Dendritic cell treated with granulocyte-macrophage colony-stimulating factor and Interleukin-4, amounts not matched to agents 40 ng/mL and 50 ng/mL, for 4 days (primary cell): Measurements from ENCODE around the gene PTGDR.
A peak's percentile ranks its signal among the peaks of the same experiment; 100 is the strongest.

Source experiments
- H3K27ac Mint-ChIP-seq: one replicate; pipeline ENCODE4 v1.8.0; 2022; ENCODE audit warnings: mild to moderate bottlenecking, mixed read lengths
- H3K27me3 Mint-ChIP-seq: one replicate; pipeline ENCODE4 v1.8.0; 2022; ENCODE audit warnings: mild to moderate bottlenecking, mixed read lengths
- H3K36me3 Mint-ChIP-seq: one replicate; pipeline ENCODE4 v1.8.0; 2022; ENCODE audit warnings: low read depth, mixed read lengths
- H3K4me1 Mint-ChIP-seq: one replicate; pipeline ENCODE4 v1.8.0; 2022; ENCODE audit warnings: low read depth, mixed read lengths
- H3K4me3 Mint-ChIP-seq: one replicate; pipeline ENCODE4 v1.8.0; 2022; ENCODE audit warnings: mild to moderate bottlenecking, moderate library complexity, mixed read lengths
- H3K9me3 Mint-ChIP-seq: one replicate; pipeline ENCODE4 v1.8.0; 2022; ENCODE audit warnings: mixed read lengths
- intact Hi-C: fragments of 100-400 bp; cut with micrococcal nuclease; formaldehyde crosslinking; loops from one replicate; pipeline ENCODE4 v1.15.0; 2022

The PTGDR gene

DNA sequence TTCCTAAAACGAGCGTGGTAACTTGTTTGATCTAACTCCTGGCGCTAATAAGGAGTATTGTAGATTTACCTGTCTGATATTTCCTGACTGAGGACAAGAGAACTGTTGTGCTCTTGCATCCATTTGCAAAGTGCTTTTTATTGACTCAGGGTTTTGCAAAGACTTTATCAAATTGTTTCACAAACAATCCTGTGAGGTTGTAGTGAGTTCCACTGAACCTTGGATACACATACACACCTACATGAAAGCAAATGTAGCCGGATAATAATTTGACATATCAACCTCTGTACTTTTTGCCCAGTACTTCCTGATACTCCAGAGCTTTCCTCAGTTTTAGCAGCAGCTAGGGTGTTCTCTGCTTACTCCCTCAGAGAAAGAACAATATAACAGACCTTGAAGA is 39.9 kb downstream of the PTGDR start:
- intact Hi-C loops, result loop anchor here (5.0 kb wide), 1 partner anchor 95 kb away; no protein-coding TSS in a partner anchor
- Mint-ChIP-seq H3K36me3 (peaks cover 11% of the 10 kb centered on the region), H3K4me1 (peaks cover 42% of the 10 kb centered on the region), H3K27me3 (peaks cover 31% of the 10 kb centered on the region), H3K4me3 (no peak overlapping the region), H3K27ac (peak overlapping the region; percentile 39), H3K9me3 (no peaks in the 10 kb centered on the region)

DNA sequence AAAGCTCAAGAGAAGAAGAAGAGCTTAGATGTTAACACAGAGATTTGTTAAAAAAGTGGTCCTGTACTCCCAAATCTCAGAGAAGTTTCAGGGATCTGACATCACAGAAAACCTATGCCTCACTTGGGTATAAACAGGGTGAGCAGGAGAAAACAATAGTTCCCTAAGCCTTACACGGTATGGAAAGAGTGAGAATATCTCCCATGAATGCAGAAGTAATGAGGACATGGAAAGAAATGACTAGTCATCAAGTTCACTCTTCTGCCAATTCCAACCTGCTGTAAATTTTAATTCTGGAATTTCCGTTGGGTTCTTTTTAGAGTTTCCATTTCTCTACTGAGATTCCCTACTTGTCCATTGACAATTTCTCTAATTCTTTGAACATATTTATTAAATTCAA is 40.4 kb downstream of the PTGDR start:
- peaks cover 11% of the 10 kb centered on the region for H3K36me3 Mint-ChIP-seq
- intact Hi-C loops, result loop anchor here (5.0 kb wide), 1 partner anchor 94 kb away; no protein-coding TSS in a partner anchor
- H3K9me3 Mint-ChIP-seq, result no peaks in the 10 kb centered on the region
- H3K4me3 Mint-ChIP-seq, result no peak overlapping the region
- peaks cover 47% of the 10 kb centered on the region for H3K4me1 Mint-ChIP-seq
- H3K27ac Mint-ChIP-seq, result peak overlapping the region; percentile 39
- H3K27me3 Mint-ChIP-seq, result peaks cover 27% of the 10 kb centered on the region

DNA sequence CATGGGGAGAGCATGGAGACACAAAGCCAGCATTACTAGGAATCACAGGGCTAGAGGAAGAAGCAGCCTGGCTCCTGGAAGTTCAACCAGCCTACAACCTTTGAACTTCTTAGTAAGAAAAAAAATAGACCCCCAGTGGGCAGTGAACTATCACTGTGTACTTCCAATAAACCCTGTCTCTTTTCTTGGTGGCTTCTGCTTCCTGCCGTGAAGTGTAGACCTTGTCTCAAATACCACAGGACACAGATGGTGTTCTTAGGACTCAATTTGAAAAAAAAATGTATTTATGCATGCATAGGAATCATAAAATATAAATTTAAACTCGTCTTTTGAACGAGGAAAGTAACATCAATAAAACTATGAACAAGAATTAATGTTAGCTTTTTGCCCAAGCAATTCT is 43.0 kb downstream of the PTGDR start:
- Mint-ChIP-seq H3K4me3 (no peak overlapping the region), H3K9me3 (no peaks in the 10 kb centered on the region), H3K4me1 (peaks cover 59% of the 10 kb centered on the region), H3K27me3 (peaks cover 16% of the 10 kb centered on the region), H3K36me3 (peaks cover 32% of the 10 kb centered on the region), H3K27ac (no peak overlapping the region)
- intact Hi-C loops, result loop anchor here (2.0 to 10.0 kb wide), 4 partner anchors 16 to 844 kb away; partner anchors contain the start of genes DDHD1, ERO1A, GPR137C and TXNDC16

DNA sequence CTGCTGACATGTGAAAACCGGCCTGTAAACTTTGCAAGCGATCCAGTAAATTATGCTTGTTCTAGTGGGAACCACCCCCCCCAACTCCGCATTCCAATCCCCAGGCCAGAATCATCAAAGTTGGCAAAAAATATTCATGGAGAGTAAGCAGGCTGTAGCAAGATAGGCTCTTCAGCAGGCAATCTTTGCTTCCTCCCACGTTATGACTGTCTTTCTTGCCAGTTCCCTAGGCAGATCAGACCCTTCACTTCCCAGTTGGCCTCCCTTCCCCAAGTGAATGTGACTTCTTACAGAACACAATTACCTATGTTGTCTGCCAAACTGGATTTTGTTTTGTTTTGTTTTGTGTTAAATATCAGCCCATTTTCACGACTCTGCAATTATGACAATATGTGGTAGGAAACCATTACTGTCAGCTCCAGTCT is 45.4 kb downstream of the PTGDR start:
- Mint-ChIP-seq H3K36me3 (peaks cover 33% of the 10 kb centered on the region), H3K27me3 (peaks cover 12% of the 10 kb centered on the region), H3K4me3 (peak overlapping the region; percentile 99), H3K4me1 (peaks cover 72% of the 10 kb centered on the region), H3K27ac (peak overlapping the region; percentile 98), H3K9me3 (no peaks in the 10 kb centered on the region)
- intact Hi-C loops, result loop anchor here (5.0 to 10.0 kb wide), 3 partner anchors 239 to 842 kb away; partner anchors contain the start of genes DDHD1, ERO1A, GPR137C and TXNDC16

DNA sequence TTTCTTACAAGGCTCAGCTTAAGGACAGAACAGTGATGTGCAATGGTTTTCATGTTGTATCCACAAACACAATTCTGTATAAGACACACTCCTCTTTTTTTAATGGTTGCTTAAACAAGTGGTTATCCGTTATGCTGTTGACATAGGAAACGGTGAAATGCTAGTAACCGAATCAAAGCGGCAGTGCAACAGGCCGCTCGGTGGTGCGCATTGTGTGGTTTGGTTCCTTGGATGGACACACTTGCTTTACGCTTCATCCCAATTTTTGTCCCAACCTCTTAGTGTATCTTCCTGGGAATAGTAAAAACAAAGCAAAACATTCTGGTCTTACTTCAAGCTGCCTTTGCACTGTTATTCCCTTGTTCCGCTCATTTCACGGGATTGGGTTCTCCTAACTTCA is 46.0 kb downstream of the PTGDR start:
- peak overlapping the region; percentile 98 for H3K27ac Mint-ChIP-seq
- peaks cover 33% of the 10 kb centered on the region for H3K36me3 Mint-ChIP-seq
- peak overlapping the region; percentile 99 for H3K4me3 Mint-ChIP-seq
- H3K27me3 Mint-ChIP-seq, result peaks cover 12% of the 10 kb centered on the region
- intact Hi-C loops, result loop anchor here (5.0 to 10.0 kb wide), 3 partner anchors 239 to 841 kb away; partner anchors contain the start of genes DDHD1, ERO1A, GPR137C and TXNDC16
- peaks cover 72% of the 10 kb centered on the region for H3K4me1 Mint-ChIP-seq
- no peaks in the 10 kb centered on the region for H3K9me3 Mint-ChIP-seq

DNA sequence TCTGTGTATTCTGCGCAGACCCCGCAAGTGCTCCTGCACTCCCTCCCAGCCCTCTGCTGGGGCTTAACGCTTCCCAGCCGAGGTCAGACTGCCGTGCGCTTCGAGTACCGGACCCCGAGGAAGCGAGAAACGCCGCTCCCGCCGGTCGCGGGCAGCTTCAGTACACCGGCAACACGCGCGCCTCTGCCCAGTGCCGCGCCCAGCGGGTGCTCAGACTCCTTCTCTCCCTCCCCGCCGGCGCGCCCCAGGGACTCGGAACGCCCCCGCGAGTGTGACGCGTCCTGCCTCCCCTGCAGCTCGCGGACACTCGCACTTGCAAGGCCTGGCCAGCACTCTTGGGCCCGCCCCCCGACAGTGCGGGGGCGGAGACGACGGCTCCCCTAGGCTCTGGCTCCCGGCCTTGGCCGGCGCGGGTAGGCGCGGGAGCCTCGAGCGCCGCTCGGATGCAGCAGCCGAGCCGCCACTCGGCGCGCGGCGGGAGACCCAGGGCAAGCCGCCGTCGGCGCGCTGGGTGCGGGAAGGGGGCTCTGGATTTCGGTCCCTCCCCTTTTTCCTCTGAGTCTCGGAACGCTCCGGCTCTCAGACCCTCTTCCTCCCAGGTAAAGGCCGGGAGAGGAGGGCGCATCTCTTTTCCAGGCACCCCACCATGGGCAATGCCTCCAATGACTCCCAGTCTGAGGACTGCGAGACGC is 46.6 kb downstream of the PTGDR start, which contains the start of gene PTGER2:
Gene PTGER2 (plus strand): TSS at position 410 of the 692 bp plus-strand sequence. CDS start 237 bp downstream, at position 647.
- intact Hi-C loops, result loop anchor here (2.0 to 10.0 kb wide), 4 partner anchors 13 to 841 kb away; partner anchors contain the start of genes DDHD1, ERO1A, GPR137C and TXNDC16
- H3K27me3 Mint-ChIP-seq, result peaks cover 11% of the 10 kb centered on the region
- peak within 1 kb of the TSS; percentile 99 for H3K4me3 Mint-ChIP-seq
- no peaks in the 10 kb centered on the region for H3K9me3 Mint-ChIP-seq
- peaks cover 75% of the 10 kb centered on the region for H3K4me1 Mint-ChIP-seq
- H3K27ac Mint-ChIP-seq, result peak within 1 kb of the TSS; percentile 98
- H3K36me3 Mint-ChIP-seq, result peaks cover 33% of the 10 kb centered on the region

DNA sequence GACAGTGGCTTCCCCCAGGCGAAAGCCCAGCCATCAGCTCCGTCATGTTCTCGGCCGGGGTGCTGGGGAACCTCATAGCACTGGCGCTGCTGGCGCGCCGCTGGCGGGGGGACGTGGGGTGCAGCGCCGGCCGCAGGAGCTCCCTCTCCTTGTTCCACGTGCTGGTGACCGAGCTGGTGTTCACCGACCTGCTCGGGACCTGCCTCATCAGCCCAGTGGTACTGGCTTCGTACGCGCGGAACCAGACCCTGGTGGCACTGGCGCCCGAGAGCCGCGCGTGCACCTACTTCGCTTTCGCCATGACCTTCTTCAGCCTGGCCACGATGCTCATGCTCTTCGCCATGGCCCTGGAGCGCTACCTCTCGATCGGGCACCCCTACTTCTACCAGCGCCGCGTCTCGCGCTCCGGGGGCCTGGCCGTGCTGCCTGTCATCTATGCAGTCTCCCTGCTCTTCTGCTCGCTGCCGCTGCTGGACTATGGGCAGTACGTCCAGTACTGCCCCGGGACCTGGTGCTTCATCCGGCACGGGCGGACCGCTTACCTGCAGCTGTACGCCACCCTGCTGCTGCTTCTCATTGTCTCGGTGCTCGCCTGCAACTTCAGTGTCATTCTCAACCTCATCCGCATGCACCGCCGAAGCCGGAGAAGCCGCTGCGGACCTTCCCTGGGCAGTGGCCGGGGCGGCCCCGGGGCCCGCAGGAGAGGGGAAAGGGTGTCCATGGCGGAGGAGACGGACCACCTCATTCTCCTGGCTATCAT is 47.3 kb downstream of the PTGDR start:
- no peaks in the 10 kb centered on the region for H3K9me3 Mint-ChIP-seq
- H3K4me1 Mint-ChIP-seq, result peaks cover 75% of the 10 kb centered on the region
- peak overlapping the region; percentile 98 for H3K27ac Mint-ChIP-seq
- peak overlapping the region; percentile 99 for H3K4me3 Mint-ChIP-seq
- intact Hi-C loops, result loop anchor here (2.0 to 10.0 kb wide), 4 partner anchors 14 to 840 kb away; partner anchors contain the start of genes DDHD1, ERO1A, GPR137C and TXNDC16
- H3K36me3 Mint-ChIP-seq, result peaks cover 33% of the 10 kb centered on the region
- H3K27me3 Mint-ChIP-seq, result peaks cover 5% of the 10 kb centered on the region

DNA sequence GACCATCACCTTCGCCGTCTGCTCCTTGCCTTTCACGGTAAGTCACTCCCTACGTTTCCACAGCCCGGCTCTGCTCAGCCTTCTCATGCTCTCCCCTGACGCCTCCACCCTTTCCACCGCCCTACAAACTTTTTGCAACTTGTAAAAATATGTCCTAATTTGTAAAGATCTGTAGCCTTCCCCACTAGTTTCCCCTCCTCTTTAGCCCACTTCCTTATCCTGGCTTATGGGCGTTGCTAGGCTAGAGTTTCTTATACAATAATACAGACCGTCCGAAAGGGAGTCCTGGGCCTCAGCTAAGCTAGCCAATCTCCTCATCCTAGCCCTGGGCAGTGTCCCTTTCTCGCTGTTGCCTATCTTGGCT is 47.8 kb downstream of the PTGDR start:
- Mint-ChIP-seq H3K9me3 (no peaks in the 10 kb centered on the region), H3K36me3 (peaks cover 34% of the 10 kb centered on the region), H3K4me1 (peaks cover 76% of the 10 kb centered on the region), H3K4me3 (peak overlapping the region; percentile 99), H3K27me3 (peaks cover 2% of the 10 kb centered on the region), H3K27ac (peak overlapping the region; percentile 98)
- intact Hi-C loops, result loop anchor here (2.0 to 10.0 kb wide), 3 partner anchors 15 to 839 kb away; partner anchors contain the start of genes DDHD1 and ERO1A

DNA sequence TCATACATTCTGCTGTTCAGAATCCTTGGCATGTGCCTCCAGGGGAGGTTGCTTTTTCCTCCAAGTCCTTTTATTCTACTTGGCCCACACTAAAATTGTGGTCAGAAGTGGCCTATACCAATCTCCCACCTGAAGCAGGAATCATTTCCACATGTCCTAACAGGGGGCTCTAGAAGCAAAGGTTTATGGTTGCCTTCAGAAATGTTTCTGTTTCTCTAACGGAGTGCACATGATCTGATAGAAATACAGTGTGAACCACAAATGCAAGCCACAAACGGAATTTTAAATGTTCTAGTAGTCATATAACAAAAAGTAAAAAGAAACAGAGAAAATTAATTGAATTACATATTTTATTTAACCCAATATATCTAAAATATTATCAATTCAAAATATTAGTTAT is 50.6 kb downstream of the PTGDR start:
- Mint-ChIP-seq H3K9me3 (peaks cover 21% of the 10 kb centered on the region), H3K4me1 (peaks cover 56% of the 10 kb centered on the region), H3K27ac (no peak overlapping the region), H3K27me3 (no peaks in the 10 kb centered on the region), H3K4me3 (no peak overlapping the region), H3K36me3 (peaks cover 50% of the 10 kb centered on the region)
- intact Hi-C loops, result loop anchor here (10.0 kb wide), 2 partner anchors 377 to 837 kb away; partner anchors contain the start of genes DDHD1 and ERO1A

DNA sequence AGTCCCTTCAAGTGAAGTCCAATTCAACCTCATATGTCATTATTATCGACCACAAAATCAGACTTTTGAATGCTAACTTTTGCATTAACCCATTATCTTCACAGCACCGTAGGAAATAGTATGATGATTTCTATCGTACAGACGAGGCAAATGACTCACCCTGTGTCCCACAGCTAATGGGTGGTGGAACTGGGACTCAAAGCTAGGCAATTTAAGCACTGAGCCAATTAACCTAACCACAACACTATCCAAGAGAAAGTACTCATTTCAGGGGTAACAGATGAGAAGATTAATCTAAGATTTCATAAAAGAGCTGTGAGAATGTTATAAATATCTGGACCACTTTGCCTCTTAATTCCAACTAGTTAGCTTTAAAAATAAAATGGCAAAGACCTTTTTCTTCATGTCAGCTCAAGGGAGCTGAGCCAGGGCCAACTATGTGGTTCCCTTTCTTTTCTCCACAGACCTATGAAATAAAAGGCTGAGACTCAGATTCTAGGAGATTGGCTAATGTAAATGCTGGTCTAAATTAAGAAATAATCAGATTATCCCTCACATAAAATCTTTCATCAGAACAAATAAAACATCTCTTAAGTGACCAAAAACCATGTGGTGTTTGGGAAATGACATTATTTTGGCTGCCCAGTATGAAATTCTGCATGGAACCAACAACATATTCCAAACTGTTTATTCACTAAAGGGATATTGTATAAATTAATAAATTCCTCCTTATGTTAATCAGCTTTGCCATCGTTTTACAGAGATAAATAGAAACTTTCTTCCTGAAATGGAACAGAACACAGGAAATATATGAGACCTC is 51.5 kb downstream of the PTGDR start:
- Mint-ChIP-seq H3K27me3 (no peaks in the 10 kb centered on the region), H3K27ac (no peak overlapping the region), H3K36me3 (peaks cover 50% of the 10 kb centered on the region), H3K4me1 (peaks cover 51% of the 10 kb centered on the region), H3K4me3 (no peak overlapping the region), H3K9me3 (peaks cover 21% of the 10 kb centered on the region)
- intact Hi-C loops, result loop anchor here (10.0 kb wide), 2 partner anchors 376 to 836 kb away; partner anchors contain the start of genes DDHD1 and ERO1A

DNA sequence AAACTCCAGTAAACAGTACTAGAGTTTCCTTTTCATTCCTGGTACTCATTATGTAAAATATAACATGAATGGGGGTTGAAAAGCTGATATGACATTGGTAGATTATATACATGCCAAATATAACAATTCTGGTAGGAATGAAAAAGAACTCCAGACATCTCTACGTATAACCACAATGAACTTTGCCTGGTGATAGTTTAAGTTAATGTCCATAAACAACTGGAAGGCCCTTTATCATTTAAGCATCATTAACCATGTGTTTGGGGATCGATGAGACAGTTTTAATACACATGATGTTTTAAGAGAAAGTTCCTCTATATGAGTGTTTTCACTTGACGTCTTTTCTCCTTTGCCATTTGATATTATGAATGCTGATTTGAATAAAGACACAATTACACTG is 52.4 kb downstream of the PTGDR start:
- Mint-ChIP-seq H3K4me1 (peaks cover 55% of the 10 kb centered on the region), H3K27ac (no peak overlapping the region), H3K9me3 (peaks cover 21% of the 10 kb centered on the region), H3K36me3 (peaks cover 42% of the 10 kb centered on the region), H3K4me3 (no peak overlapping the region), H3K27me3 (no peaks in the 10 kb centered on the region)
- intact Hi-C loops, result loop anchor here (10.0 kb wide), 2 partner anchors 375 to 835 kb away; partner anchors contain the start of genes DDHD1 and ERO1A

DNA sequence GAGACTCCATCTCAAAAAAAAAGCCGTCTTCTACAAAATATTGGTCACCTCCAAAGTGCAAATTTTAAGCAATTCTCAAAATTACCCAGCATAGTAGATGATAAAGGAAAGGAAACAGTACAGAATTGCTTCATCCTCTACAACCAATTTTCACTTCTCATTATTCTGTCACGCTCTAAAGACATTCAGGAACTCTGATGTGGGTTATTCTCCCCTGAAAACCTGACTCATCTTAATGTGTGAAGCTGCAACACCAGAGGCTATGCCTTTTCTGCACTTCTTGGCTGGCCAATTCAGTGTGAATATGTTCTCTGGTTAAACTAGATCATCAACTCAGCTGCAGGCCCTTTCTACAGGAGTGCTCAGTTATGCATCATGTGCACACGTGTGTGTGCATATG is 57.6 kb downstream of the PTGDR start:
- H3K27ac Mint-ChIP-seq, result peak overlapping the region; percentile 84
- H3K27me3 Mint-ChIP-seq, result no peaks in the 10 kb centered on the region
- peaks cover 44% of the 10 kb centered on the region for H3K36me3 Mint-ChIP-seq
- H3K9me3 Mint-ChIP-seq, result peaks cover 21% of the 10 kb centered on the region
- H3K4me3 Mint-ChIP-seq, result peak overlapping the region; percentile 54
- intact Hi-C loops, result loop anchor here (1.0 kb wide), 1 partner anchor 9 kb away; no protein-coding TSS in a partner anchor
- peaks cover 37% of the 10 kb centered on the region for H3K4me1 Mint-ChIP-seq

DNA sequence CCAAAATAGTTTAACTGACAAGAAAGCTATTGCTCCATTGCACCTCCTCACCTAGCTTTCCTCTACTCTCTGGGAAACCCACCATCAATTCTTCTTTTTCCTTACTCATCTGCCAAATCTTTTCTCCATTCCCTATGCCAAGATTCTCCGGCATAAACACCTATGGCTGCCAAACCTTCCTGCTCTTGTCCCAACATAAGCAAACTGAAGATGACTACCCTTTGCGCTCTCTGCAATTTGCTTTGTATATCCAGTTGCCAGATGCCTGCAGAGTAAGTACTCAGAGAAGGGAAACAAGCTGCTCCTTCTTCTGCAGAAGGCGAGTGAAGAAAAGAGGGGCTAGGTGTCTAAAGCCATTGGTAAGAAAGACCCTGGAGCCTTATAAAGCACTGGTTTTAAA is 58.1 kb downstream of the PTGDR start:
- H3K4me3 Mint-ChIP-seq, result no peak overlapping the region
- no peaks in the 10 kb centered on the region for H3K27me3 Mint-ChIP-seq
- intact Hi-C loops, result loop anchor here (1.0 to 2.0 kb wide), 2 partner anchors 9 to 15 kb away; no protein-coding TSS in a partner anchor
- H3K36me3 Mint-ChIP-seq, result peaks cover 45% of the 10 kb centered on the region
- H3K27ac Mint-ChIP-seq, result peak overlapping the region; percentile 84
- peaks cover 21% of the 10 kb centered on the region for H3K9me3 Mint-ChIP-seq
- peaks cover 37% of the 10 kb centered on the region for H3K4me1 Mint-ChIP-seq
